ENCODE measurements around the gene RHOV.

Gene RHOV

DNA sequence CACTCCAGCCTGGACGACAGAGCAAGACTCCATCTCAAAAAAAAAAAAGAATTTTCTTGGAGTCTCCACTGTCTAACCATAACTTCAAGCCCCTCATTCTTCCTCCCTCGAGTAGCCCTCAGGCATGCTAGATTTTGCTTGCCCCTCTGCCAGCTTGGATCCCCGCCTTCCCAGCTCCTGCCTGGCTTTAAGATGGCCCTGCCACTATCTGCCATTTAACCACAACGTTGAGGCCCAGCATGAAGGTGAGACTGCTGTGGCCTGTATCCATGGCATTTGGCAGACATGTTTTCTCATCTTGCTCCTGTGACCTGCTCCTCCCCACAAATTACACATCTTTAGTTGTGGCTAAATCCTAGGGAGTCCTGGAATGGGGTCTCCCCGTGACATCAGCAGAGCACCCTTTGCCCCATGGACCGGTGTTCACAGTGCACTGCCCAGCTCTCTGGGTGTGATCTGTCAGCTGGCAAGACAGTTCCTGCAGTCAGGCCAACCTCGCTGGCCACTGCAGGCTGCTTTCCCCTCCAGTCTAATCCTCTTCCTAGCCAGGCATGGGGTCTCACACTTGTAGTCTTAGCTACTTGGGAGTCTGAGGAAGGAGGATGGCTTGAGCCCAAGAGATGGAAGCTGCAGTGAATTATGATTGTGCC lies 30.6 kb upstream of the RHOV start:
- DNase-seq (ENCODE audit: low spot score), result no peak

- DNase-seq (ENCODE audit: low spot score), result no peak
These were observed 28.8 kb upstream of the RHOV start for GRCh38 chr15:40902605-40903561.

DNA sequence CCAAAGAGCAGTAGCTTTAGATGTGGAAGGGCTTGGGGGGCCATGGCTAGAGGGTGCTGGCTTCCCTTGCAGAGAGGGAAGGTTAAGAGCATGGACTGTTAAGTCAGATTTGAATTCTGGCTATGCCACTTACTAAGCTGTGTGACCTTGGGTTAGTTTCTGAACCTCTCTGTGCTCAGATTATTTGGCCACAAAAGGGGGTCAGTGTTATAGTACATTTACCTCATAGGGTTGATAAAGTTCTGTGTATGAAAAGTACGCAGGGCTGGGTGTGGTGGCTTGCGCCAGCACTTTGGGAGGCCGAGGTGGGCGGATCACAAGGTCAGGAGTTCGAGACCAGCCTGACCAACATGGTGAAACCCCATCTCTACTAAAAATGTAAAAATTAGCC lies 27.0 kb upstream of the RHOV start:
- DNase-seq (ENCODE audit: low spot score), result no peak

DNA sequence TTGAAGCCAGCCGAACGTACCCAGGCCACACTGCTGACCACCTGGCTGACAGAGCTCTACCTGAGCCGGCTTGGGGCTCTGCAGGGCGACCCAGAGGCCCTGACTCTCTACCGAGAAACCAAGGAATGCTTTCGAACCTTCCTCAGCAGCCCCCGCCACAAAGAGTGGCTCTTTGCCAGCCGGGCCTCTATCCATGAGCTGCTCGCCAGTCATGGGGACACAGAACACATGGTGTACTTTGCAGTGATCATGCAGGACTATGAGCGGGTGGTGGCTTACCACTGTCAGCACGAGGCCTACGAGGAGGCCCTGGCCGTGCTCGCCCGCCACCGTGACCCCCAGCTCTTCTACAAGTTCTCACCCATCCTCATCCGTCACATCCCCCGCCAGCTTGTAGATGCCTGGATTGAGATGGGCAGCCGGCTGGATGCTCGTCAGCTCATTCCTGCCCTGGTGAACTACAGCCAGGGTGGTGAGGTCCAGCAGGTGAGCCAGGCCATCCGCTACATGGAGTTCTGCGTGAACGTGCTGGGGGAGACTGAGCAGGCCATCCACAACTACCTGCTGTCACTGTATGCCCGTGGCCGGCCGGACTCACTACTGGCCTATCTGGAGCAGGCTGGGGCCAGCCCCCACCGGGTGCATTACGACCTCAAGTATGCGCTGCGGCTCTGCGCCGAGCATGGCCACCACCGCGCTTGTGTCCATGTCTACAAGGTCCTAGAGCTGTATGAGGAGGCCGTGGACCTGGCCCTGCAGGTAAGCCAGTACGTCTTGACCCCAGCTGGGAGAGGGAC lies 26.4 kb upstream of the RHOV start:
- no peak for DNase-seq (ENCODE audit: low spot score)

DNA sequence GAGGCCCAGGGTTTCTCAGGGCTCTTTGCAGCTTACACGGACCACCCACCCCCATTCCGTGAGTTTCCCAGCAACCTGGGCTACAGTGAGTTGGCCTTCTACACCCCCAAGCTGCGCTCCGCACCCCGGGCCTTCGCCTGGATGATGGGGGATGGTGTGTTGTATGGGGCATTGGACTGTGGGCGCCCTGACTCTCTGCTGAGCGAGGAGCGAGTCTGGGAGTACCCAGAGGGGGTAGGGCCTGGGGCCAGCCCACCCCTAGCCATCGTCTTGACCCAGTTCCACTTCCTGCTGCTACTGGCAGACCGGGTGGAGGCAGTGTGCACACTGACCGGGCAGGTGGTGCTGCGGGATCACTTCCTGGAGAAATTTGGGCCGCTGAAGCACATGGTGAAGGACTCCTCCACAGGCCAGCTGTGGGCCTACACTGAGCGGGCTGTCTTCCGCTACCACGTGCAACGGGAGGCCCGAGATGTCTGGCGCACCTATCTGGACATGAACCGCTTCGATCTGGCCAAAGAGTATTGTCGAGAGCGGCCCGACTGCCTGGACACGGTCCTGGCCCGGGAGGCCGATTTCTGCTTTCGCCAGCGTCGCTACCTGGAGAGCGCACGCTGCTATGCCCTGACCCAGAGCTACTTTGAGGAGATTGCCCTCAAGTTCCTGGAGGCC lies 25.6 kb upstream of the RHOV start:
- no peak for DNase-seq (ENCODE audit: low spot score)

GRCh38 chr15:40894681-40895448 lies 20.8 kb upstream of the RHOV start:
- DNase-seq (ENCODE audit: low spot score), result peak; percentile 55

DNA sequence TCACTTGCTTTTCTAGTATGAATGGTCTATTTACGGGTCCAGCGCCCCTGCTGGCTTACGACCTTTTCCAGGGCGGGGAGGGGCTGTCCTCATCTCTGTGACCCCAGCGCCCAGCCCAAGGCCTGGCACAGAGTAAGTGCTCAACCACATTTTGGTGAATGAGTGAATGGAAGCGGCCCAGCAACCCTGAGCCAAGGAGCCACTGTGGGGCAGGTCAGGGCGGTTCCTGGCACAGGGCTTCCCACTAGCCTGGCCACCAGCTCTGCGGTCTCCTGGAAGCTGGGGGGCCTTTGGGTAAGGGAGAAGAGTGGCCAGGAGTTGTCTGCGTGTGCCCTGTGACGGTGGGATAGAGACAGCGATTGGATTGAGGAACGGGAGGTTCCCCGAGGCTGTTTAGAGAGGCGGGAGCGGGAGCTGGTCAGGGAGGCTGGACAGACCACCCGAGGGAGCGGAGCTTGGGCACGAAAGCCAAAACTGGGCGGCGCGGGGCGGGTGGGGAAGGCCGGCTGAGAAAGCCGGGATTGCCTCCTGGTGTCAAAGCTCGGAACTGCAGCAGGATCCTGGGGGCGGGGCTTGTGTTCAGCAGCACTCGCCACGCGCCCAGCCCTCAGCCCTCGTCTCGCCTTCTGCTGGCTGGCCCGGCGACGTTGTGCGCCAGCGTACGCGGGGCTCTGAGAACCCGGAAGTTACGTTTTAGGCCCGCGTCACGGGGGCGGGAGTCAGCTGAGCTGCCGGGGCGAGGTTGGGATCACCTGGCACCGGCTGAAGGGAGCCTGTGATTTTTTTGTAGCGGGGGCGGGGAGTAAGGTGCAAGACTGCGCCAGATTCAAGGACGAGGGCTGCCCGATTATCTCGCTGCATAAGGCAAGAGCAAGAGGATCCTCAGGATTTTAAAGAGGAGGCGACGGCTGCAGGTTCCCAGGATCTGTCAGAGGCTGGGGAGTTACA lies 20.0 kb upstream of the RHOV start, which contains the start of gene VPS18:
Gene VPS18 (plus strand): TSS at position 718 of the 948 bp plus-strand sequence. CDS start 319 bp downstream, outside the sequence.
- peak; percentile 97 for DNase-seq (ENCODE audit: low spot score)

- no peak for DNase-seq (ENCODE audit: low spot score)
These were observed 19.1 kb upstream of the RHOV start for GRCh38 chr15:40893019-40893670.

- DNase-seq (ENCODE audit: low spot score), result no peak
These were observed 18.5 kb upstream of the RHOV start for GRCh38 chr15:40892447-40893012.

DNA sequence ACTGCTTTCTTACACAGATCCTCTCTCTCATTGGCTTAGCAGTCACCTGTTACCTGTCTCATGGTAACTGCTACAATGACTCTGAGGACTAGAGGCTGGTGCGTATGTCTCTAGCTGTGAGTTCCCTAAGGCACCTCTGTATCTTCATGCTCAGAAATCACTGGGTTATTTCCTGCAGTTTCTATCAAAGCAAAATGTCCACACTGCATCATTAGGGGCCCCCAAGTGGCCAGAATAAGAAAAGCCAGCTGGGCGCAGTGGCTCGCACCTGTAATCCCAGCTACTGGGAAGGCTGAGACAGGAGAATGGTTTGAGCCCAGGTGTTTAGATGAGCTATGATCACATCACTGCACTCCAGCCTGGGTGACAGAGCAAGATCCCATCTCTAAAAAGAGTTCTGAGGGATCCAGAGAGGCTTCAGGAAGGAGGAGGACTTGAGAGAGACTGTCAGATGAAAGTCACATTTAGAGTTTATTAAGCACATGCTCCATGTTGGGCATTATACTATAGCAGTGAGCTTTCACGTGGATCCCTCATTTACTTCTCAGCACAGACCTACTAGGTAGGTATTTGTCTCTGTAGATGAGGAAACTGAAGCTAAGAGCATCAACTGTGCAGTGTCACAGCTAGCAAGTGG lies 17.9 kb upstream of the RHOV start:
- peak; percentile 43 for DNase-seq (ENCODE audit: low spot score)

DNA sequence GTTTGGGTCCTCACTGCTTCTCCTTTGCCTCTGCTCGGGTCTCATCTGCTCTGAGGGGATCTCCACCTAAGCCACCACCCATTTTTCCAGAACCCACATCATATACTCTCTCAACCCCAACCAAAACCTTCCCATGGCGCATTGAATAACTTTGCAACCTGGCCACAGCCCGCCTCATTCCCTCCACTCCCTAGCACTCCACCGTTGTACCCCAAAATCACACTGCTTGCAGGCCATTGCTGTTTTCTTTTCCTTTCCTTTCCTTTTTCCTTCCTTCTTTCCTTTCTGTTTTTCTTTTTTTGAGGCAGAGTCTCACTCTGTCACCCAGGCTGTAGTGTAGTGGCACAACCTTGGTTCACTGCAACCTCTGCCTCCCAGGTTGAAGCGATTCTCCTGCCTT lies 17.1 kb upstream of the RHOV start:
- no peak for DNase-seq (ENCODE audit: low spot score)

DNA sequence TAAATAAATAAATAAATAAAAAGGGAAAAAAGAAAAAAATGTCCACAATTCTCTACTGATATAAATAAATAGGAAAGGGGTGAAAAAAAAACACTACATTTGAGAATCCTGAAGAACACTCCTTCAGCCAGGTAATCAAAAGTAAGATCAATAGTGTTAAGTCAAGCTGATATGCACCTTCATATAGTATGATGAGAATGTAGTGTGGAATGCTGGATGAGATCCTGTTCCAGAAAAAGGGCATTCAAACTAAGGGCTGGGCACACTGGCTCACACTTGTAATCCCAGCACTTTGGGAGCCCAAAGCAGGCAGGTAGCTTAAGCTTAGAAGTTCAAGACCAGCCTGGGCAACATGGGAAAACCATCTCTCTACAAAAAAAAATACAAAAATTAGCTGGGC lies 15.1 kb upstream of the RHOV start:
- no peak for DNase-seq (ENCODE audit: low spot score)

DNA sequence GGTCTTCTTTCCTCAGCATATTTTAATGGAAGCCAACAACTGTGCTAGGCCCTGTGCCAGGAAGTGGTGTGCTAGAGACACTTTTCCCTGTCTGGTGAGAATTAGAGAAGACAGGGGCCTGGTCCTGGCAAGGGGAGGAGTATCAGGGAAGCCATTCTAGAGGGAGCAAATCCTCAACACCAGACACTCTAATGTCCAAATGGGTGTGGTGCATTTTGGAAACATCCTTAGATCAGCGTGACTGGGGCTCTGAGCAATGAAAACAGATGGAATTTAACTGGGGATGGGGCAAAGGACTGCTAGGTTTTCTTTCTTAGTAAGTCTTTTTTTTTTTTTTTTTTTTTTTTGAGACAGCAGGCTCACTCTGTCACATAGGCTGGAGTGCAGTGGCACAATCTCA lies 12.6 kb upstream of the RHOV start:
- DNase-seq (ENCODE audit: low spot score), result no peak

DNA sequence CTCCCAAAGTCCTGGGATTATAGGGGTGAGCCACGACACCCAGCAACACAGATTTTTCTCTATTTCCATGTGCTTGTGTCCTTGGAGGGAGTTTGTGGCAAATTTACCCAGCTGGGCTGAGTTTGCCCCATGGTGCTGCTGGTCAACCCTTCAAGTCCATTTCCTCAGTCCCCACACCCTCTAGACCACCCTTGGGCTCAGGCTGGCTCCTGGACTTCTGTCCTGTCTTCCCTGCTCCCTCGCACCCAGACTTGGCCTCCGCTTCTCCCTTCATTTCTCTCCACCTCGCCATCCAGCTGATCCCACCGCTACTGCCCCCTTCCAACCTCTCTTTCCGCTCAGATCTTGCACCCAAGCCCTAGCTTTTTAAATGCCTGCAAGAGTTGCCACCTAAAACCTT lies 7.3 kb upstream of the RHOV start:
- DNase-seq (ENCODE audit: low spot score), result no peak

DNA sequence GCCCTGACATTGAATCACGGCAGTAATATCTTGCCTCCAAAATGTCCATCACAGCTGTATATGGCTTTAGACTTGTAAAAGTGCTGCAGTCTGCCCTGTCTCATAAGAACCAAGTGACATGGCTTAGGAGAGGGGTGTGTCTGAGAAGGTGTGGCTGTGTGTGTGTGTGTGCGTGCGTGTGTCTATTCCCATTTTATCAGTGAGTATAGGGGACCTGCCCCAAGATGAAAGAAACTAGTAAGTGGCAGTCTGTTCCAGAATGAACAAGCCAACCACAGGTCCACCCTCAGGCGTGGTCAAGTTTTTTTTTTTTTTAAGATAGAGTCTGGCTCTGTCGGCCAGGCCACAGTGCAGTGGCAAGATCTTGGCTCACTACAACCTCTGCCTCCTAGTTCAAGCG lies 5.6 kb upstream of the RHOV start:
- DNase-seq (ENCODE audit: low spot score), result peak; percentile 43

GRCh38 chr15:40878785-40879184 lies 4.8 kb upstream of the RHOV start:
- DNase-seq (ENCODE audit: low spot score), result no peak

DNA sequence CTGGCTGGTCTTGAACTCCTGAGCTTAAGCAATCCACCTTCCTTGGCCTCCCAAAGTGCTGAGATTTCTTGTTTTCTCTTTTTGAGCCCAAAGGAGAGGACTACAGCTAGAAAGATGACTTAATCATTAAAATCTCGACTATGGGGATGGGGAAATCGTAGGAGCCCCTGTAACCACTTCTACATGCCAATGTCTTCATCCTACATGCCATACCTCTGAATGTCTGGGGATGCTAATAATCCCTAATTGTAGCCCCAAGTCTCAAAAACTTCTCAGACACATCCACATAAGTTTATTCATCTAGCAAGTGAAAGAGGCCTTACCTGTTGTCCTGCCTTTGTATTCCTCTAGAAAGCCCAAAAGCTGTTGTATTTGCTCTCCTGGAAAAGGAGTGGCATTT lies 3.7 kb upstream of the RHOV start:
- no peak for DNase-seq (ENCODE audit: low spot score)

- no peak for DNase-seq (ENCODE audit: low spot score)
These were observed 2.1 kb upstream of the RHOV start for GRCh38 chr15:40875991-40876730.
